ENCODE results near the gene GTPBP8. TPM values are rescaled to one million over a fixed set of nuclear protein-coding genes. Genes with fewer than 3 reads are reported as not detected.

The GTPBP8 gene
- total RNA-seq, 1 experiment from 2014 or later = 29.8 TPM

DNA sequence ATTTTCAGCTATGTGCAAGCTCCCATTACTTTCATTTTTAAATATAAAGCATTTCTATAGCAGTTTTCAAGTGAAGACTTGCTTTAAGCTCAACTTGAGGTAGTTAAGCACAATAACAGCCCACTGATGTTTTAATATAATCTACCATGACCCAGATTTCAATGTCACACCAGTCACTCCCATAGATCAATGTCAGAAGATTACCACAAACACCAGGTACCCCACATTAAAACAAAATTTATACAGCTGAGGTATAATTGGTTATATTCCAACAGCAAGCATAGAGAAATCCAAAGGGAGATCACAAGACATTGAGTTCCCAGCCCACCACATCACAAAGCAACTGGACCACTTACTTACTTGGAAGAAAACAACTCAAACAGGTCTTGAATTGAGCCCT lies 22.8 kb downstream of the GTPBP8 start:
- Mint-ChIP-seq H3K4me1 (peaks cover 8 to 9% of the 10 kb centered on the region in 2 experiments), H3K27ac (peak overlapping the region in 1 of 3 experiments; percentile 5; a peak in 1 of 7 replicates), H3K9me3 (no peaks in the 10 kb centered on the region), H3K4me3 (no peak overlapping the region), H3K27me3 (ENCODE audit: low read depth) (no peaks in the 10 kb centered on the region), H3K36me3 (ENCODE audit: insufficient read depth in 1 of 3, low read depth in 3 of 3) (peaks cover 18 to 81% (median 62%) of the 10 kb centered on the region in 3 experiments; a peak in 6 of 7 replicates)
- no peak overlapping the region for H2BK15ac ChIP-seq (ENCODE audit: low read depth, low read length)
- no peak overlapping the region for H2BK12ac ChIP-seq (ENCODE audit: insufficient read length, low read depth, low read length)
- no peak overlapping the region for H3K4me2 ChIP-seq (ENCODE audit: insufficient read depth, insufficient read length, low read length)
- H3T11ph ChIP-seq (ENCODE audit: low read length) = no peak overlapping the region
- H3K79me2 ChIP-seq (ENCODE audit: insufficient read depth, low read length) = peaks cover 9% of the 10 kb centered on the region; the same call in 1 of the 2 replicates
- no peak overlapping the region for H3K14ac ChIP-seq (ENCODE audit: insufficient read depth, low read length)
- no peak overlapping the region for H2AK5ac ChIP-seq (ENCODE audit: insufficient read length, low read length)
- no peak overlapping the region for H3K18ac ChIP-seq (ENCODE audit: insufficient read length, low read depth, low read length)
- no peak overlapping the region for H3K27ac ChIP-seq (ENCODE audit: insufficient read length, low read depth, low read length)
- peaks cover 5% of the 10 kb centered on the region for H3K23me2 ChIP-seq (ENCODE audit: insufficient read length, low read depth, low read length, poor library complexity, severe bottlenecking)
- no peaks in the 10 kb centered on the region for H3K79me1 ChIP-seq (ENCODE audit: insufficient read depth, low read depth, low read length, poor library complexity, severe bottlenecking)
- H3K56ac ChIP-seq (ENCODE audit: insufficient read length, low read depth, low read length) = no peak overlapping the region
- TF ChIP-seq, protein P1, sequence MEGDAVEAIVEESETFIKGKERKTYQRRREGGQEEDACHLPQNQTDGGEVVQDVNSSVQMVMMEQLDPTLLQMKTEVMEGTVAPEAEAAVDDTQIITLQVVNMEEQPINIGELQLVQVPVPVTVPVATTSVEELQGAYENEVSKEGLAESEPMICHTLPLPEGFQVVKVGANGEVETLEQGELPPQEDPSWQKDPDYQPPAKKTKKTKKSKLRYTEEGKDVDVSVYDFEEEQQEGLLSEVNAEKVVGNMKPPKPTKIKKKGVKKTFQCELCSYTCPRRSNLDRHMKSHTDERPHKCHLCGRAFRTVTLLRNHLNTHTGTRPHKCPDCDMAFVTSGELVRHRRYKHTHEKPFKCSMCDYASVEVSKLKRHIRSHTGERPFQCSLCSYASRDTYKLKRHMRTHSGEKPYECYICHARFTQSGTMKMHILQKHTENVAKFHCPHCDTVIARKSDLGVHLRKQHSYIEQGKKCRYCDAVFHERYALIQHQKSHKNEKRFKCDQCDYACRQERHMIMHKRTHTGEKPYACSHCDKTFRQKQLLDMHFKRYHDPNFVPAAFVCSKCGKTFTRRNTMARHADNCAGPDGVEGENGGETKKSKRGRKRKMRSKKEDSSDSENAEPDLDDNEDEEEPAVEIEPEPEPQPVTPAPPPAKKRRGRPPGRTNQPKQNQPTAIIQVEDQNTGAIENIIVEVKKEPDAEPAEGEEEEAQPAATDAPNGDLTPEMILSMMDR (conservative IDR thresholded peaks at IDR 0.05) = no peak
- H4K5ac ChIP-seq (ENCODE audit: insufficient read length, low read depth, low read length) = no peak overlapping the region
- no peak overlapping the region for H4K8ac ChIP-seq (replicated peaks; ENCODE audit: insufficient read length, low read depth, low read length)
- H3K4me1 ChIP-seq (ENCODE audit: insufficient read depth, low read length) = no peaks in the 10 kb centered on the region
- no peak overlapping the region for H3K9ac ChIP-seq (ENCODE audit: extremely low read depth, insufficient read length, low read length)
- no peak overlapping the region for H3K23ac ChIP-seq (ENCODE audit: insufficient read length, low read depth, low read length)
- no peak overlapping the region for H3K4ac ChIP-seq (ENCODE audit: low read depth, low read length)
- no peak overlapping the region for H2BK5ac ChIP-seq (ENCODE audit: insufficient read length, low read length)
- no peak overlapping the region for H2BK20ac ChIP-seq (ENCODE audit: low read depth, low read length, poor library complexity, severe bottlenecking)
- H2AFZ ChIP-seq (ENCODE audit: low read length) = no peak overlapping the region
- H4K91ac ChIP-seq (ENCODE audit: insufficient read length, low read depth, low read length) = no peak overlapping the region
- no peaks in the 10 kb centered on the region for H3K9me3 ChIP-seq (ENCODE audit: control insufficient read depth, low read depth, low read length)
- H2BK120ac ChIP-seq (ENCODE audit: low read depth, low read length, poor library complexity, severe bottlenecking) = no peak overlapping the region
- H3K27me3 ChIP-seq (ENCODE audit: insufficient read depth, low read length) = no peaks in the 10 kb centered on the region
- no peaks in the 10 kb centered on the region for H4K20me1 ChIP-seq (ENCODE audit: control insufficient read depth, insufficient read depth, insufficient read length)
- DNase-seq = no peak

Data from H9 (cell line).